ENCODE data around the gene HPN.

HPN gene

GRCh38 chr19:35070471-35070870, 28.9 kb downstream of the HPN start:
- Histone ChIP-seq H3K36me3 (ENCODE audit: low read length) (no peaks in the 10 kb centered on the region), H4K20me1 (ENCODE audit: low read depth, low read length) (no peaks in the 10 kb centered on the region), H3K4me3 (ENCODE audit: insufficient read depth, low read length, poor library complexity, severe bottlenecking) (no peak overlapping the region), H3K27ac (ENCODE audit: low read depth, low read length) (no peak overlapping the region), H2AFZ (ENCODE audit: low read depth, low read length, severe bottlenecking) (no peak overlapping the region), H3K9ac (ENCODE audit: low read length) (no peak overlapping the region), H3F3A (ENCODE audit: insufficient read depth) (0 out of 2 replicates have a peak, but pooled peaks cover 3% of the 10 kb centered on the region), H3K27me3 (ENCODE audit: low read length) (no peaks in the 10 kb centered on the region), H3K9me3 (ENCODE audit: insufficient read depth, low read length) (no peaks in the 10 kb centered on the region; the same call in 1 of the 2 replicates), H3K9me2 (replicated peaks; ENCODE audit: insufficient read depth, low read length) (no peaks in the 10 kb centered on the region), H3K79me2 (ENCODE audit: insufficient read depth, low read length) (no peaks in the 10 kb centered on the region), H3K4me2 (ENCODE audit: low read depth, low read length, poor library complexity, severe bottlenecking) (no peak overlapping the region)
- TF ChIP-seq EZH2phosphoT487 (conservative IDR thresholded peaks at IDR 0.05; ENCODE audit: low read length) (no peak), CTCF (IDR thresholded peaks at IDR 0.05; ENCODE audit: insufficient read depth, low read length, poor library complexity, severe bottlenecking) (no peak)

GRCh38 chr19:35073516-35073915, 32.0 kb downstream of the HPN start:
- H4K20me1 ChIP-seq (ENCODE audit: low read depth, low read length), result no peaks in the 10 kb centered on the region
- TF ChIP-seq CTCF (IDR thresholded peaks at IDR 0.05; ENCODE audit: insufficient read depth, low read length, poor library complexity, severe bottlenecking), result no peak
- no peak for TF ChIP-seq EZH2phosphoT487 (conservative IDR thresholded peaks at IDR 0.05; ENCODE audit: low read length)
- no peak overlapping the region for H3K4me3 ChIP-seq (ENCODE audit: insufficient read depth, low read length, poor library complexity, severe bottlenecking)
- 0 out of 2 replicates have a peak, but pooled peaks cover 3% of the 10 kb centered on the region for H3F3A ChIP-seq (ENCODE audit: insufficient read depth)
- H3K9me3 ChIP-seq (ENCODE audit: insufficient read depth, low read length), result no peaks in the 10 kb centered on the region; the same call in 1 of the 2 replicates
- no peaks in the 10 kb centered on the region for H3K9me2 ChIP-seq (replicated peaks; ENCODE audit: insufficient read depth, low read length)
- H3K4me2 ChIP-seq (ENCODE audit: low read depth, low read length, poor library complexity, severe bottlenecking), result no peak overlapping the region
- H3K79me2 ChIP-seq (ENCODE audit: insufficient read depth, low read length), result no peaks in the 10 kb centered on the region
- no peak overlapping the region for H3K27ac ChIP-seq (ENCODE audit: low read depth, low read length)
- no peaks in the 10 kb centered on the region for H3K27me3 ChIP-seq (ENCODE audit: low read length)
- H3K36me3 ChIP-seq (ENCODE audit: low read length), result no peaks in the 10 kb centered on the region
- no peak overlapping the region for H2AFZ ChIP-seq (ENCODE audit: low read depth, low read length, severe bottlenecking)
- H3K9ac ChIP-seq (ENCODE audit: low read length), result no peak overlapping the region

GRCh38 chr19:35073941-35074340, 32.4 kb downstream of the HPN start:
- no peaks in the 10 kb centered on the region; the same call in 1 of the 2 replicates for H3K9me3 ChIP-seq (ENCODE audit: insufficient read depth, low read length)
- no peaks in the 10 kb centered on the region for H3K79me2 ChIP-seq (ENCODE audit: insufficient read depth, low read length)
- no peaks in the 10 kb centered on the region for H4K20me1 ChIP-seq (ENCODE audit: low read depth, low read length)
- H3K9ac ChIP-seq (ENCODE audit: low read length), result no peak overlapping the region
- no peak overlapping the region for H3K27ac ChIP-seq (ENCODE audit: low read depth, low read length)
- H3K36me3 ChIP-seq (ENCODE audit: low read length), result no peaks in the 10 kb centered on the region
- H3K27me3 ChIP-seq (ENCODE audit: low read length), result no peaks in the 10 kb centered on the region
- 0 out of 2 replicates have a peak, but pooled peaks cover 3% of the 10 kb centered on the region for H3F3A ChIP-seq (ENCODE audit: insufficient read depth)
- H3K4me2 ChIP-seq (ENCODE audit: low read depth, low read length, poor library complexity, severe bottlenecking), result no peak overlapping the region
- TF ChIP-seq EZH2phosphoT487 (conservative IDR thresholded peaks at IDR 0.05; ENCODE audit: low read length), result no peak
- TF ChIP-seq CTCF (IDR thresholded peaks at IDR 0.05; ENCODE audit: insufficient read depth, low read length, poor library complexity, severe bottlenecking), result no peak
- H3K4me3 ChIP-seq (ENCODE audit: insufficient read depth, low read length, poor library complexity, severe bottlenecking), result no peak overlapping the region
- no peak overlapping the region for H2AFZ ChIP-seq (ENCODE audit: low read depth, low read length, severe bottlenecking)
- H3K9me2 ChIP-seq (replicated peaks; ENCODE audit: insufficient read depth, low read length), result no peaks in the 10 kb centered on the region

Data from SU-DHL-6 (cell line).